HepG2 (cell line): ENCODE measurements around the gene TUBA4B. TPM values are rescaled to one million over a fixed set of nuclear protein-coding genes. Genes with fewer than 3 reads are reported as not detected.

ENCODE experiments used
- CEBPG ChIP-seq: IDR thresholded peaks from 2 replicates; pipeline ENCODE4 v1.6.1; 2016
- CREM ChIP-seq, 2 experiments: sonication (generic) in 1 of 2; formaldehyde crosslinking in 1 of 2; IDR thresholded peaks; 2 replicates each; pipeline versions ENCODE4 v1.4.0 to v1.6.1; 2016 to 2020; ENCODE audit warnings: antibody characterized with exemption in 1 of 2, mild to moderate bottlenecking in 1 of 2, missing genetic modification reagents in 1 of 2
- EP300 ChIP-seq, 3 experiments: sonication (generic) in 1 of 3; formaldehyde crosslinking in 1 of 3; IDR thresholded peaks; 2 replicates each; pipeline versions ENCODE4 v1.5.1 to v1.6.1; 2011 to 2020; ENCODE audit warnings: low read depth in 2 of 3, low read length in 2 of 3, borderline replicate concordance in 1 of 3, improper control_type of control experiment in 1 of 3, mild to moderate bottlenecking in 1 of 3, missing genetic modification reagents in 1 of 3, moderate library complexity in 1 of 3
- GTF3A ChIP-seq: sonication (generic); formaldehyde crosslinking; conservative IDR thresholded peaks from 2 replicates; pipeline ENCODE4 v1.4.0; 2020; ENCODE audit warnings: mild to moderate bottlenecking, missing genetic modification reagents
- MTERF4 ChIP-seq: sonication (generic); formaldehyde crosslinking; IDR thresholded peaks from 2 replicates; pipeline ENCODE4 v1.8.0; 2023; ENCODE audit warnings: mild to moderate bottlenecking, missing genetic modification reagents
- NR0B2 ChIP-seq: sonication (generic); formaldehyde crosslinking; IDR thresholded peaks from 2 replicates; pipeline ENCODE4 v1.4.0; 2020; ENCODE audit warnings: mild to moderate bottlenecking, missing genetic modification reagents
- SNAPC4 ChIP-seq: sonication (generic); formaldehyde crosslinking; IDR thresholded peaks from 2 replicates; pipeline ENCODE4 v1.4.0; 2020; ENCODE audit warnings: mild to moderate bottlenecking, missing genetic modification reagents
- SUZ12 ChIP-seq: fragments of 150-350 bp; IDR thresholded peaks from 2 replicates; pipeline ENCODE4 v1.6.1; 2014; ENCODE audit warnings: low read depth, low read length
- TIGD3 ChIP-seq: sonication (generic); formaldehyde crosslinking; IDR thresholded peaks from 2 replicates; pipeline ENCODE4 v1.5.1; 2020; ENCODE audit warnings: mild to moderate bottlenecking, missing genetic modification reagents, borderline replicate concordance
- polyA plus RNA-seq, 8 experiments: library from polyadenylated mRNA; depleted of rRNA in 3 of 8; stranded (reverse) in 7 of 8; unstranded in 1 of 8; fragments of >200 nt; fragmentation: Illumina TruSeq in 4 of 8; extraction: Trizol in 4 of 8; gene quantifications; 2 replicates each; pipeline versions ENCODE4 v1.2.1 to v1.2.3, GENCODE V29; 2011 to 2016; ENCODE audit warnings: low read depth in 4 of 8, missing spikeins in 1 of 8, mixed read lengths in 1 of 8; ENCODE audit not compliant: insufficient read depth in 1 of 8
- total RNA-seq, 5 experiments: library from RNA; depleted of rRNA; stranded (reverse); fragments of >200 nt; fragmentation: Illumina TruSeq; extraction: Trizol; gene quantifications; 2 replicates each; pipeline ENCODE4 v1.2.3, GENCODE V29; 2016; ENCODE audit warnings: low read depth in 1 of 5

The TUBA4B gene
- total and polyA plus RNA-seq, 2 of the 13 experiments (the other 11 are each of a cell fraction or from before 2014, with no cell fraction given), result 0.18 to 0.22 TPM

- TF ChIP-seq NR0B2 (CRISPR knock-in tag) (0 out of 2 replicates have a peak, but pooled peaks have one; percentile 14), TIGD3 (CRISPR knock-in tag) (no peak), MTERF4 (CRISPR knock-in tag) (no peak), EP300 (IDR thresholded peaks at IDR 0.05; ENCODE audit: low read depth in 2 of 2, low read length in 2 of 2) (no peak), EP300 (CRISPR knock-in tag; IDR thresholded peaks at IDR 0.05; ENCODE audit: borderline replicate concordance) (no peak), SUZ12 (no peak), CEBPG (CRISPR knock-in tag) (no peak), SNAPC4 (CRISPR knock-in tag) (no peak), GTF3A (CRISPR knock-in tag) (no peak), CREM (IDR thresholded peaks at IDR 0.05) (no peak), CREM (CRISPR knock-in tag; IDR thresholded peaks at IDR 0.05) (no peak)
Measured at GRCh38 chr2:219252900-219253752, at the start of gene TUBA4B (continued).
